Panc1 (cell line): ENCODE results near the gene PSD4. TPM values are rescaled to one million over a fixed set of nuclear protein-coding genes. Genes with fewer than 3 reads are reported as not detected.

Source experiments
- ATAC-seq: fragments of 200-7000 bp; cut with Tn5 transposase; 2 replicates; pipeline ENCODE4 v1.9.1; 2020; ENCODE audit warnings: mild to moderate bottlenecking, moderate library complexity
- BruUV-seq: library from RNA; stranded (reverse); fragments of 400-500 nt; replicated peaks from 2 replicates; lab custom pipeline; 2021; lab: Mats Ljungman, UMichigan
- CTCF ChIA-PET: fragments of 300-600 bp; sonication (Branson Sonifier 250); formaldehyde crosslinking; loops from one replicate; lab custom pipeline; 2022; ENCODE audit warnings: antibody characterized with exemption; lab: Charles Lee
- POLR2A ChIA-PET: fragments of 300-600 bp; sonication (Branson Sonifier 250); formaldehyde crosslinking; loops from one replicate; lab custom pipeline; 2022; ENCODE audit warnings: antibody characterized with exemption; lab: Charles Lee
- DNase-seq: peaks from one replicate; pipeline ENCODE4 v3.0.0-alpha.2; 2010; ENCODE audit warnings: low read depth, low spot score
- H3K27ac ChIP-seq: 2 replicates; pipeline ENCODE4 v1.5.1; 2011; ENCODE audit warnings: mild to moderate bottlenecking, low read length, inconsistent platforms
- H3K27me3 ChIP-seq: fragments of 200-500 bp; sonication (Bioruptor generic); 2 replicates; pipeline ENCODE4 v1.6.0; 2014; ENCODE audit warnings: low read length, inconsistent platforms; ENCODE audit not compliant: control insufficient read depth, insufficient read depth
- H3K36me3 ChIP-seq: fragments of 200-500 bp; sonication (Bioruptor generic); 2 replicates; pipeline ENCODE4 v1.5.1; 2014; ENCODE audit warnings: inconsistent platforms, mild to moderate bottlenecking, low read length, moderate library complexity; ENCODE audit not compliant: control insufficient read depth, insufficient read depth
- H3K4me1 ChIP-seq: 2 replicates; pipeline ENCODE4 v1.5.1; 2011; ENCODE audit warnings: inconsistent platforms, mild to moderate bottlenecking, low read length, moderate library complexity; ENCODE audit not compliant: control insufficient read depth, insufficient read depth
- H3K4me3 ChIP-seq, 2 experiments: 2 replicates each; pipeline ENCODE4 v1.5.1; 2011 to 2012; ENCODE audit warnings: low read depth in 2 of 2, low read length in 2 of 2, mild to moderate bottlenecking in 2 of 2, inconsistent platforms in 1 of 2, moderate library complexity in 1 of 2
- H3K9me3 ChIP-seq: fragments of 200-500 bp; sonication (Bioruptor generic); 2 replicates; pipeline ENCODE4 v1.5.1; 2014; ENCODE audit warnings: low read depth, mild to moderate bottlenecking, inconsistent platforms, low read length, moderate library complexity; ENCODE audit not compliant: control insufficient read depth, insufficient read depth
- POLR2AphosphoS5 ChIP-seq: IDR thresholded peaks from 2 replicates; pipeline ENCODE4 v1.6.1; 2012; ENCODE audit warnings: mild to moderate bottlenecking, low read depth, low read length, moderate library complexity
- SIN3A ChIP-seq: IDR thresholded peaks from 2 replicates; pipeline ENCODE4 v1.6.1; 2012; ENCODE audit warnings: low read depth, mild to moderate bottlenecking, low read length, moderate library complexity, borderline replicate concordance; ENCODE audit not compliant: insufficient read depth
- TCF7L2 ChIP-seq: IDR thresholded peaks from 2 replicates; pipeline ENCODE4 v1.6.1; 2011; ENCODE audit warnings: mild to moderate bottlenecking, low read depth, low read length, inconsistent platforms
- in situ Hi-C: cut with HindIII; loops from 2 replicates; pipeline ENCODE4 v1.10.0; 2016; ENCODE audit warnings: low sequenced_read_pairs, low pct_unique_long_range_greater_than_20kb
- intact Hi-C: fragments of 100-400 bp; cut with micrococcal nuclease; formaldehyde crosslinking; loops from one replicate; pipeline ENCODE4 v1.10.0; 2022; ENCODE audit not compliant: unreplicated experiment
- total RNA-seq: library from RNA; stranded (reverse); gene quantifications from one replicate; pipeline ENCODE4 v1.2.1, GENCODE V29; 2021; ENCODE audit not compliant: unreplicated experiment
- TF ChIP-seq, protein P1 (sequence below): fragments of 450-650 bp; IDR thresholded peaks from 2 replicates; pipeline ENCODE4 v1.5.1; 2017; ENCODE audit warnings: mild to moderate bottlenecking
- TF ChIP-seq, protein P2 (sequence below), 2 experiments: IDR thresholded peaks; 2 replicates each; pipeline ENCODE4 v1.6.1; 2011 to 2012; ENCODE audit warnings: low read depth in 2 of 2, control low read depth in 1 of 2, low read length in 1 of 2, mild to moderate bottlenecking in 1 of 2, moderate library complexity in 1 of 2; ENCODE audit not compliant: insufficient read depth in 1 of 2

PSD4 gene
- total RNA-seq, 1 experiment from 2014 or later: 3.6 TPM

DNA sequence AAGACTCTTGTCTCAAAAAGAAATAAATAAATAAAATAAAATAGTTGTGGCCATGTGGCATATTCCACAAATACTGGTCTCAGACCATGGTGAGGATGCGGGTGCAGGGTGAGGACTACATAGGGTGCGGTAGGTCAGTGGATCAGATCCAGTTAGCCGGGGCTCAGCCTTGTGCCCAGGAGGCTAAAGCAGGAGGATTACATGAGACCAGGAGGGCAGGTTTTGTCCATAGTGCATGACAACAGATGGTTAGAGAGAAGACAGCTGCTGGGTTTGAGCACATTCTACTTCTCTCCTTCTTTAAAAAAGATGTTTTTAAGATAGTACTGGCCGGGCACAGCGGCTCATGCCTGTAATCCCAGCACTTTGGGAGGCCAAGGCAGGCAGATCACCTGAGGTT is 12.8 kb upstream of the PSD4 start:
- TF ChIP-seq, protein P1, sequence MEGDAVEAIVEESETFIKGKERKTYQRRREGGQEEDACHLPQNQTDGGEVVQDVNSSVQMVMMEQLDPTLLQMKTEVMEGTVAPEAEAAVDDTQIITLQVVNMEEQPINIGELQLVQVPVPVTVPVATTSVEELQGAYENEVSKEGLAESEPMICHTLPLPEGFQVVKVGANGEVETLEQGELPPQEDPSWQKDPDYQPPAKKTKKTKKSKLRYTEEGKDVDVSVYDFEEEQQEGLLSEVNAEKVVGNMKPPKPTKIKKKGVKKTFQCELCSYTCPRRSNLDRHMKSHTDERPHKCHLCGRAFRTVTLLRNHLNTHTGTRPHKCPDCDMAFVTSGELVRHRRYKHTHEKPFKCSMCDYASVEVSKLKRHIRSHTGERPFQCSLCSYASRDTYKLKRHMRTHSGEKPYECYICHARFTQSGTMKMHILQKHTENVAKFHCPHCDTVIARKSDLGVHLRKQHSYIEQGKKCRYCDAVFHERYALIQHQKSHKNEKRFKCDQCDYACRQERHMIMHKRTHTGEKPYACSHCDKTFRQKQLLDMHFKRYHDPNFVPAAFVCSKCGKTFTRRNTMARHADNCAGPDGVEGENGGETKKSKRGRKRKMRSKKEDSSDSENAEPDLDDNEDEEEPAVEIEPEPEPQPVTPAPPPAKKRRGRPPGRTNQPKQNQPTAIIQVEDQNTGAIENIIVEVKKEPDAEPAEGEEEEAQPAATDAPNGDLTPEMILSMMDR: no peak
- TF ChIP-seq SIN3A: no peak
- no TSS peak for BruUV-seq
- intact Hi-C loops (no loop called here), in situ Hi-C loops (no loop called here)
- no peak for ATAC-seq
- CTCF ChIA-PET: no interaction called here
- Histone ChIP-seq H3K27ac (no peak overlapping the region), H3K4me1 (0 out of 2 replicates have a peak, but pooled peaks cover 3% of the 10 kb centered on the region), H3K4me3 (no peak overlapping the region), H3K36me3 (no peaks in the 10 kb centered on the region; the same call in 1 of the 2 replicates), H3K9me3 (no peaks in the 10 kb centered on the region), H3K27me3 (peaks cover 8% of the 10 kb centered on the region; the same call in 1 of the 2 replicates)
- no peak for DNase-seq
- POLR2A ChIA-PET: no interaction called here

DNA sequence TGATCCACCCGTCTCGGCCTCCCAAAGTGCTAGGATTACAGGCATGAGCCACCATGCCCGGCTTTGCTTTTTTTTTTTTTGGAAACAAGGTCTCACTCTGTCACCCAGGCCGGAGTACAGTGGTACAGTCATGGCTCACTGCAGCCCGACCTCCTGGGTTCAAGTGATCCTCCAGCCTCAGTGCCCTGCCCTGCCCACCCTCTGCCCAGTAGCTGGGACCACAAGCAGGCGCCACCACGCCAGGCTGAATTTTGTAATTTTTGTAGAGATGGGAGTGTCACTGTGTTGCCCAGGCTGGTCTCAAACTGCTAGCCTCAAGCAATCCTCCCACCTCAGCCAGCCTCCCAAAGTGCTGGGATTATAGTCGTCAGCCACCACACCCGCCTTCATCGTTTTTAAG is 11.6 kb upstream of the PSD4 start:
- Histone ChIP-seq H3K4me1 (0 out of 2 replicates have a peak, but pooled peaks cover 3% of the 10 kb centered on the region), H3K27ac (no peak overlapping the region), H3K9me3 (no peaks in the 10 kb centered on the region), H3K4me3 (no peak overlapping the region), H3K36me3 (no peaks in the 10 kb centered on the region; the same call in 1 of the 2 replicates), H3K27me3 (no peaks in the 10 kb centered on the region)
- DNase-seq (no peak), ATAC-seq (no peak)
- in situ Hi-C loops (no loop called here), intact Hi-C loops (no loop called here)
- ChIA-PET POLR2A (no interaction called here), CTCF (no interaction called here)
- BruUV-seq: no TSS peak
- TF ChIP-seq SIN3A (no peak), TCF7L2 (no peak)

DNA sequence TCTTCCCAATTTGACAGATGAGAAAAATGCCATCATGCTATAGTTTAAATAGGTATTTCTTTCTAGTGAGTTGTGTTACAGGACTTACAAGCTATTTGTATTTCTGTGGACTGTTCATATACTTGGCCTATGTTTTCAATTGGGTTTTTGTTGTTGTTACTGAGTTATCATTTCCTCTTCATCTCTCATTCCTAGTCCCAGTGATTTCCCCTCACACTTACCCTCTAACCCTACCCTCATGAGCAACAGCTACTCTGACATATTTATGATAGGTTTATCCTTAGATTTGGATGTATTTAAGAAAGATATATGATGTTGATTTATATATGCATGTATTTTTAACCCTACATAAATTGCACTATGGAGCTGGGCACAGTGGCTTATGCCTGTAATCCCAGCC is 10.9 kb upstream of the PSD4 start:
- no TSS peak for BruUV-seq
- ChIA-PET CTCF (no interaction called here), POLR2A (no interaction called here)
- 0 out of 2 replicates have a peak, but pooled peaks cover 3% of the 10 kb centered on the region for H3K4me1 ChIP-seq
- in situ Hi-C loops: no loop called here
- intact Hi-C loops: no loop called here
- H3K9me3 ChIP-seq: no peaks in the 10 kb centered on the region
- H3K27me3 ChIP-seq: no peaks in the 10 kb centered on the region
- no peaks in the 10 kb centered on the region; the same call in 1 of the 2 replicates for H3K36me3 ChIP-seq
- TF ChIP-seq, protein P1: no peak
- TF ChIP-seq SIN3A: no peak
- TF ChIP-seq POLR2AphosphoS5: no peak
- TF ChIP-seq, protein P2, sequence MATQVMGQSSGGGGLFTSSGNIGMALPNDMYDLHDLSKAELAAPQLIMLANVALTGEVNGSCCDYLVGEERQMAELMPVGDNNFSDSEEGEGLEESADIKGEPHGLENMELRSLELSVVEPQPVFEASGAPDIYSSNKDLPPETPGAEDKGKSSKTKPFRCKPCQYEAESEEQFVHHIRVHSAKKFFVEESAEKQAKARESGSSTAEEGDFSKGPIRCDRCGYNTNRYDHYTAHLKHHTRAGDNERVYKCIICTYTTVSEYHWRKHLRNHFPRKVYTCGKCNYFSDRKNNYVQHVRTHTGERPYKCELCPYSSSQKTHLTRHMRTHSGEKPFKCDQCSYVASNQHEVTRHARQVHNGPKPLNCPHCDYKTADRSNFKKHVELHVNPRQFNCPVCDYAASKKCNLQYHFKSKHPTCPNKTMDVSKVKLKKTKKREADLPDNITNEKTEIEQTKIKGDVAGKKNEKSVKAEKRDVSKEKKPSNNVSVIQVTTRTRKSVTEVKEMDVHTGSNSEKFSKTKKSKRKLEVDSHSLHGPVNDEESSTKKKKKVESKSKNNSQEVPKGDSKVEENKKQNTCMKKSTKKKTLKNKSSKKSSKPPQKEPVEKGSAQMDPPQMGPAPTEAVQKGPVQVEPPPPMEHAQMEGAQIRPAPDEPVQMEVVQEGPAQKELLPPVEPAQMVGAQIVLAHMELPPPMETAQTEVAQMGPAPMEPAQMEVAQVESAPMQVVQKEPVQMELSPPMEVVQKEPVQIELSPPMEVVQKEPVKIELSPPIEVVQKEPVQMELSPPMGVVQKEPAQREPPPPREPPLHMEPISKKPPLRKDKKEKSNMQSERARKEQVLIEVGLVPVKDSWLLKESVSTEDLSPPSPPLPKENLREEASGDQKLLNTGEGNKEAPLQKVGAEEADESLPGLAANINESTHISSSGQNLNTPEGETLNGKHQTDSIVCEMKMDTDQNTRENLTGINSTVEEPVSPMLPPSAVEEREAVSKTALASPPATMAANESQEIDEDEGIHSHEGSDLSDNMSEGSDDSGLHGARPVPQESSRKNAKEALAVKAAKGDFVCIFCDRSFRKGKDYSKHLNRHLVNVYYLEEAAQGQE (IDR thresholded peaks at IDR 0.05; ENCODE audit: insufficient read depth in 1 of 2, low read depth in 2 of 2, low read length in 1 of 2): no peak
- TF ChIP-seq TCF7L2: no peak
- no peak overlapping the region for H3K27ac ChIP-seq
- no peak for DNase-seq
- no peak overlapping the region for H3K4me3 ChIP-seq
- no peak for ATAC-seq
